PC-9 (cell line): ENCODE data around the gene CNBP. TPM values are rescaled to one million over a fixed set of nuclear protein-coding genes. Genes with fewer than 3 reads are reported as not detected.
A peak's percentile ranks its signal among the peaks of the same experiment; 100 is the strongest.

Source experiments
- BruUV-seq: library from RNA; stranded (reverse); fragments of 400-500 nt; replicated peaks from 2 replicates; lab custom pipeline; 2021; lab: Mats Ljungman, UMichigan
- CTCF ChIA-PET: fragments of 300-600 bp; sonication (Branson Sonifier 250); formaldehyde crosslinking; loops from one replicate; lab custom pipeline; 2022; ENCODE audit warnings: antibody characterized with exemption; lab: Charles Lee
- POLR2A ChIA-PET: fragments of 300-600 bp; sonication (Branson Sonifier 250); formaldehyde crosslinking; loops from one replicate; lab custom pipeline; 2022; ENCODE audit warnings: antibody characterized with exemption; ENCODE audit not compliant: unreplicated experiment; lab: Charles Lee
- DNase-seq, 2 experiments: peaks; one replicate each; pipeline versions ENCODE4 v3.0.0 to v3.0.0-alpha.2; 2015 to 2022; ENCODE audit warnings: mixed read lengths in 1 of 2
- H2AFZ ChIP-seq: fragments of 200-600 bp; sonication (generic); 2 replicates; pipeline ENCODE4 v1.8.1; 2017; ENCODE audit warnings: antibody characterized with exemption
- H3F3A ChIP-seq: fragments of 200-600 bp; sonication (generic); 2 replicates; pipeline ENCODE4 v1.8.1; 2017; ENCODE audit warnings: antibody characterized with exemption, mild to moderate bottlenecking, low read depth; ENCODE audit not compliant: insufficient read depth
- H3K27ac ChIP-seq: fragments of 200-600 bp; sonication (generic); 2 replicates; pipeline ENCODE4 v1.6.1; 2016; ENCODE audit warnings: mixed run types
- H3K27me3 ChIP-seq: fragments of 200-600 bp; sonication (generic); 2 replicates; pipeline ENCODE4 v1.6.1; 2016; ENCODE audit warnings: low read depth, mixed run types; ENCODE audit not compliant: insufficient read depth
- H3K36me3 ChIP-seq: fragments of 200-600 bp; sonication (generic); 2 replicates; pipeline ENCODE4 v1.6.1; 2016; ENCODE audit warnings: low read depth, mixed run types
- H3K4me1 ChIP-seq: fragments of 200-600 bp; sonication (generic); replicated peaks from 2 replicates; pipeline ENCODE4 v1.6.1; 2016; ENCODE audit warnings: mixed run types; ENCODE audit not compliant: insufficient read depth
- H3K4me2 ChIP-seq: fragments of 200-600 bp; sonication (generic); 2 replicates; pipeline ENCODE4 v1.6.1; 2017; ENCODE audit warnings: mixed run types
- H3K4me3 ChIP-seq: fragments of 200-600 bp; sonication (generic); 2 replicates; pipeline ENCODE4 v1.6.1; 2016; ENCODE audit warnings: mixed run types
- H3K79me2 ChIP-seq: fragments of 200-600 bp; sonication (generic); 2 replicates; pipeline ENCODE4 v1.6.1; 2017; ENCODE audit warnings: low read depth, mixed run types
- H3K9me2 ChIP-seq: fragments of 200-600 bp; sonication (generic); 2 replicates; pipeline ENCODE4 v1.8.1; 2017; ENCODE audit warnings: mild to moderate bottlenecking; ENCODE audit not compliant: insufficient read depth
- H3K9me3 ChIP-seq: fragments of 200-600 bp; sonication (generic); 2 replicates; pipeline ENCODE4 v1.8.1; 2016; ENCODE audit warnings: low read depth; ENCODE audit not compliant: insufficient read depth
- H4K20me1 ChIP-seq: fragments of 200-600 bp; sonication (generic); 2 replicates; pipeline ENCODE4 v1.8.1; 2017; ENCODE audit not compliant: insufficient read depth
- EZH2 ChIP-seq: fragments of 200-600 bp; sonication (generic); IDR thresholded peaks from 2 replicates; pipeline ENCODE4 v1.8.0; 2017; ENCODE audit warnings: antibody characterized with exemption, low read depth
- intact Hi-C: fragments of 100-400 bp; cut with micrococcal nuclease; formaldehyde crosslinking; loops from one replicate; pipeline ENCODE4 v1.10.0; 2022; ENCODE audit not compliant: unreplicated experiment
- total RNA-seq: library from RNA; stranded (reverse); gene quantifications from 2 replicates; pipeline ENCODE4 v1.2.3, GENCODE V29; 2021
- TF ChIP-seq, protein P1 (sequence below): fragments of 200-600 bp; sonication (generic); conservative IDR thresholded peaks from 2 replicates; pipeline ENCODE4 v1.6.1; 2017; ENCODE audit warnings: mixed run types, antibody characterized with exemption, mild to moderate bottlenecking, moderate library complexity

CNBP gene
- total RNA-seq, 1 experiment from 2014 or later, result 265 TPM

DNA sequence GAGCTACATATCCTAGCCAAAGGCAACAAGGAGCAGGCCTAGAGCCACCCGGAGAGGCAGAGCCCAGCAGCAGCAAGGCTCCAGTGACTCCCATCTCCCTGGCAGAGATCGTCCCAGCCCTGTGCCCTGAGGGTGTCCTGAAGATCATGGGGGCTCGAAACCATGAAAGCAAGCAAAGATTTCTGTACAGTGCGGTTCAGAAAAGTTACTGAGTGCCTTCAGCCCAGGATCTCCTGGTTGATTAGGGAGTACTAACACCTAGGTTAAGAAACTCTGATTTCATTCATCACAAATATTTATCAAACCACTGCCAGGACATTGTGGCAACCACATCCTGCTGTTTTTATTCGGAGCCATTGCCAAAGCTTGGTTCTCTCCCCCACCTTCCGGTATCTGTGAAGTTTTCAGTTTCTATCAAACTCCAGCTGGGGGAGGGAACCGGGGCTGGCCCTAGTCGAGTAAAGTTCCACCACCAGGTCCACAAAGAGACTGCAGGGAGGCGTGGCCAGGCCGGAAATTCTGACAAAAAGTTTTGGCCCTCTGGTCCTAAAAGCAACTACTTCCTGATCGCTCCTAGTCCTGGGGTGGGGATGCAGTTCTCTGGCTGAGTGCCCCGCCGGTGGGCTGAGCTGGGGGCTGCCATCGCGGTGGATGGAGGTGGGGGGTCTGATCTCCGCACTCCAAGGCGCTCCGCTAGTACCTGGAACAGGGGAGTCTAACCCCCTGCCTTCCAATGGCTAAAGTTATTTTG, 63.3 kb downstream of the CNBP start:
- Histone ChIP-seq H3K79me2 (peaks cover 42% of the 10 kb centered on the region), H3K4me2 (peak overlapping the region; percentile 95), H3K27me3 (no peaks in the 10 kb centered on the region), H3K9me2 (no peaks in the 10 kb centered on the region), H3K4me3 (peak overlapping the region; percentile 70), H4K20me1 (peaks cover 10% of the 10 kb centered on the region), H3K27ac (peak overlapping the region; percentile 90), H2AFZ (peak overlapping the region; percentile 85), H3K9me3 (no peaks in the 10 kb centered on the region), H3K36me3 (0 out of 2 replicates have a peak, but pooled peaks cover 7% of the 10 kb centered on the region), H3K4me1 (peaks cover 17% of the 10 kb centered on the region), H3F3A (peaks cover 39% of the 10 kb centered on the region)
- intact Hi-C loops, result loop anchor here (2.0 to 5.0 kb wide), 2 partner anchors 63 to 128 kb away; partner anchors contain the start of gene COPG1
- BruUV-seq, result TSS peak; percentile 35
- DNase-seq, result peak; percentile 91 to 92
- ChIA-PET CTCF (interaction anchor here (0.7 to 1.9 kb wide), 3 partner anchors 67 to 196 kb away, joined by 3 to 16 read pairs (median 13); a partner anchor contains a TSS), POLR2A (interaction anchor here (0.7 kb wide), 5 partner anchors 43 to 329 kb away, joined by 3 to 6 read pairs (median 4); no protein-coding TSS in a partner anchor)
- TF ChIP-seq EZH2, result no peak
- TF ChIP-seq, protein P1, sequence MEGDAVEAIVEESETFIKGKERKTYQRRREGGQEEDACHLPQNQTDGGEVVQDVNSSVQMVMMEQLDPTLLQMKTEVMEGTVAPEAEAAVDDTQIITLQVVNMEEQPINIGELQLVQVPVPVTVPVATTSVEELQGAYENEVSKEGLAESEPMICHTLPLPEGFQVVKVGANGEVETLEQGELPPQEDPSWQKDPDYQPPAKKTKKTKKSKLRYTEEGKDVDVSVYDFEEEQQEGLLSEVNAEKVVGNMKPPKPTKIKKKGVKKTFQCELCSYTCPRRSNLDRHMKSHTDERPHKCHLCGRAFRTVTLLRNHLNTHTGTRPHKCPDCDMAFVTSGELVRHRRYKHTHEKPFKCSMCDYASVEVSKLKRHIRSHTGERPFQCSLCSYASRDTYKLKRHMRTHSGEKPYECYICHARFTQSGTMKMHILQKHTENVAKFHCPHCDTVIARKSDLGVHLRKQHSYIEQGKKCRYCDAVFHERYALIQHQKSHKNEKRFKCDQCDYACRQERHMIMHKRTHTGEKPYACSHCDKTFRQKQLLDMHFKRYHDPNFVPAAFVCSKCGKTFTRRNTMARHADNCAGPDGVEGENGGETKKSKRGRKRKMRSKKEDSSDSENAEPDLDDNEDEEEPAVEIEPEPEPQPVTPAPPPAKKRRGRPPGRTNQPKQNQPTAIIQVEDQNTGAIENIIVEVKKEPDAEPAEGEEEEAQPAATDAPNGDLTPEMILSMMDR, result no peak

DNA sequence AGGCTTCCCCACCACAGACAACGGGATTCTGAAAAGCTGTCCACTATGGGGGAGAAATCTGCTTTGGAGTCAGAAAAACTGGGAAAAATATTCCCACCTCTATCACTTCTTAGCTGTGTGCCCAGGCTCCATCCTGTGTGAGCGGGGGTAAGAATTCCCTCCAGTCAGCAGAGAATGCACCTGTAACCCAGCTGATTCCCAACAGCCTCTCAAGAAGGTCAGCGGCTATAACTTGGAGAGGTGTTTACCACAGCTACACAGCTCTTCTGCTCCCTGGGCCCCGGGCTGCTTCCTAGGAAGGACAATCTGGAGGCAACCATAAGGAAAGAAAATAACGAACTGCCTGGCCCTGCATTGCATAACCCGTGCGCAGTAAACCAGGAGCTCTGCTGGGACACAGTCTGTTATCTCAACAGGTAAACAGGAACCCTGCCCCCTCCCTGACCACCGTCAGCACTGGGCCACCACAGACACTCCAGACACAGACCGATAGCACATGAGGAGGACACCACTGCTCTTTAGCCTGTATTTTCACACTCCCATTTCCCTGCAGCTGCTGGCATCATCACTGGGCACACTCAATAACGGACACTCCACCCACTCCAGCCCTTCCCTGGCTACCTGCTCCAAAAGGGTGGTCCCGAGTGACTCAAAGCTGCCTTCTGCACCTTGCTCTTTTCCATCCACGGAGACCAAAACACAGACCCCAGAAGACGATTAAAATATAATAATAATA, 64.2 kb downstream of the CNBP start:
- Histone ChIP-seq H3K9me2 (no peaks in the 10 kb centered on the region), H3K27ac (peak overlapping the region; percentile 90), H3K4me2 (peak overlapping the region; percentile 95), H3K79me2 (peaks cover 42% of the 10 kb centered on the region), H4K20me1 (peaks cover 15% of the 10 kb centered on the region), H3F3A (peaks cover 39% of the 10 kb centered on the region), H3K9me3 (no peaks in the 10 kb centered on the region), H3K4me3 (peak overlapping the region; percentile 70), H3K27me3 (no peaks in the 10 kb centered on the region), H3K4me1 (peaks cover 17% of the 10 kb centered on the region), H3K36me3 (0 out of 2 replicates have a peak, but pooled peaks cover 7% of the 10 kb centered on the region), H2AFZ (no peak overlapping the region; the same call in 1 of the 2 replicates)
- intact Hi-C loops, result loop anchor here (2.0 to 5.0 kb wide), 2 partner anchors 62 to 129 kb away; partner anchors contain the start of gene COPG1
- TF ChIP-seq, protein P1, result no peak
- TF ChIP-seq EZH2, result no peak
- DNase-seq, result peak; percentile 28 to 42
- BruUV-seq, result no TSS peak
- ChIA-PET POLR2A (interaction anchor here (0.6 kb wide), 2 partner anchors 83 to 104 kb away, joined by 3 read pairs; no protein-coding TSS in a partner anchor), CTCF (interaction anchor here (0.7 kb wide), 1 partner anchor 66 kb away, joined by 5 read pairs; no protein-coding TSS in a partner anchor)

DNA sequence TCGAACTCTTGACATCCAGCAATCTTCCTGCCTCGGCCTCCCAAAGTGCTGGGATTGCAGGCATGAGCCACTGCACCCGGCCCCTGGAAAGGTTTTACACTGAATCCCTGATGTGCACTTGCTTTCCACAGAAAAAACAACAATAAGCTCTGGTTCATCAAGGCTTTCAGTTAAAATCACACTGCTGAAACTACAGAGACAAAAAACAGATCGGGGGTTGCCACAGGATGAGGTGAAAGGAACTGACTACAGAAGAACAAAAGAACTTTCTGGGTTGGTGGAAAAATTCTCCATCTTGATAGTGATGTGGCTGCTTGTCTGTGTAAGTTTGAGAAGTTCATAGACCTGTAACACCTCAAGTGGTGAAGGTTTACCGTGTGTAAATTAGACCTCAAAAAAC, 65.0 kb downstream of the CNBP start:
- CTCF ChIA-PET, result no interaction called here
- no peaks in the 10 kb centered on the region for H3K9me3 ChIP-seq
- H4K20me1 ChIP-seq, result peaks cover 15% of the 10 kb centered on the region
- POLR2A ChIA-PET, result interaction anchor here (0.5 to 0.6 kb wide), 2 partner anchors 42 to 103 kb away, joined by 3 read pairs; no protein-coding TSS in a partner anchor
- H3K4me2 ChIP-seq, result peak overlapping the region; percentile 95
- TF ChIP-seq, protein P1, result no peak
- TF ChIP-seq EZH2, result no peak
- H3K27ac ChIP-seq, result no peak overlapping the region
- H3K4me3 ChIP-seq, result peak overlapping the region; percentile 70; the same call in 1 of the 2 replicates
- H3K9me2 ChIP-seq, result no peaks in the 10 kb centered on the region
- intact Hi-C loops, result no loop called here
- no TSS peak for BruUV-seq
- no peak for DNase-seq
- H3F3A ChIP-seq, result peaks cover 38% of the 10 kb centered on the region
- peaks cover 42% of the 10 kb centered on the region for H3K79me2 ChIP-seq
- peaks cover 17% of the 10 kb centered on the region for H3K4me1 ChIP-seq
- no peak overlapping the region for H2AFZ ChIP-seq
- 0 out of 2 replicates have a peak, but pooled peaks cover 7% of the 10 kb centered on the region for H3K36me3 ChIP-seq
- H3K27me3 ChIP-seq, result no peaks in the 10 kb centered on the region
